ENCODE data around the gene HIKESHI.
A peak's percentile ranks its signal among the peaks of the same experiment; 100 is the strongest.
"Not testable (repeated sequence)": the region's sequence is repeated elsewhere in the genome, so short reads cannot be mapped to it uniquely, and the experiment has no call there.

HIKESHI gene

GRCh38 chr11:86302092-86302793 is at the start of gene HIKESHI:
Gene HIKESHI, plus strand, starts transcription at chr11:86302240. Its CDS starts 209 bp downstream, at chr11:86302449.
- peak; percentile 12 for DNase-seq

DNA sequence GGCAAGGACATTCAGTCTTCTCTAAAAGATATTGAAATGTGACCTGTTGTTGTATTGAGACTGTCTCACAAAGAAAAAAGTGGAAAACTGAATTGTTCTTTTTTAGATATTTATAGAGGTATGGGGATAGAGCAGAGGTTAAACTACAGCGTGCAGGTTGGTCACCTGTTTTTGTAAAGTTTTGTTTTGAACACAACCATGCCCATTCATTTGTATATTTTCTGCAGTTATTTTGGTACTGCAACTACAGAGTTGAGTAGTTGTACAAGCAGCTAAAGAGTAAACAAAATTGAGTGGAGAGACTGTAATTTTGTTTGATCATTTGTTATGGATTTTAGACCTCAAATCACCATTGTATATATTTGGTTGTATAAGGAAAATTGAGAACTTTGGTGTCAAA is 46.1 kb upstream of the HIKESHI start:
- no peak for DNase-seq

GRCh38 chr11:86256608-86257007 is 45.4 kb upstream of the HIKESHI start:
- DNase-seq, result no peak

DNA sequence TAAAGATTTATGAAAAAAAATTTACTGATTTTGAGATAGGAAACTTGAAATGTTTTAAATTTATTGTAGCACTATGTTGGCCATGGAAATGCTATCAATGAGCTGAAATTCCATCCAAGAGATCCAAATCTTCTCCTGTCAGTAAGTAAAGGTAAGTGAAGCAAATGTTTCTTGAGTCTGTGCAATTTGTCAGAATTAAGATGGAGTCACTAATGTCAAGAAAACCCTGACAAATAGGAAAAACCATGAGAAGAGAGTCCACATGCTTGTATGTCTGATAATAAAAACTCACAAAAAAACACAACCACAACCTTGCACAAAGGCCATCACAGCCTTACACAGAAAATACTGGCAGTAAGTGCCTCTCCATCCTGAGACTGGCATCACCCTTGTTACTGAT is 44.6 kb upstream of the HIKESHI start:
- no peak for DNase-seq

DNA sequence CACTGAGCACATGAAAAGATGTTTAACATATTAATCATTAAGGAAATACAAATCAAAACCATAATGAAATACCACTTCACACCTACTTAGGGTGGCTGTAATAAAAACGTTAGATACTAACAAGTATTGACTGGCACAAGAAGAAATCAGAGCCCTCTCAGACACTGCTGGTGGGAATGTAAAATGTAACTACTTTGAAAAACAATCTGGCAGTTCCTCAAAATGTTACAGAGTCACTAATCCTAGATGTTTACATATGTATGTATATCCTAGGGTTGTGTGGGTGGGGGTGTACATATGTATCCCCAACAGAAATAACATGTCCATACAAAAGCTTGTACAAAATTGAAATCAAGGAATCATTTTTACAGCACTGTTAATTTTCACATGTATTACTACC is 42.3 kb upstream of the HIKESHI start:
- DNase-seq, result no peak

- no peak for DNase-seq
These were observed 40.7 kb upstream of the HIKESHI start for GRCh38 chr11:86261328-86261727.

DNA sequence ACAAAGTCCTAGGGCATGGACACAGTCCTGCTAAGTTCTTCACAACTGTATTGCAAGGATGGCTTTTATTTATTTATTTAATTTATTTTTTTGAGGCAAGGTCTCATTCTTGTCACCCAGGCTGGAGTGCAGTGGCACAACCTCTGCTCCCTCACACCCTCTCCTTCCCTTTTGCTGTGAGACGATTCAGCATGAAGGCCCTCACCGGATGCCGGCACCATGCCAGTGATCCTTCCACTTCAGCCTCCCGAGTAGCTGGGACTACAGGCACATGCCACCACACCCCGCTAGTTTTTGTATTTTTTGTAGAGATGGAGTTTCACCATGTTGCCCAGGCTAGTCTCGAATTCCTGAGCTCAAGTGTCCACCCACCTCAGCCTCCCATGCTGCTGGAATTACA is 39.7 kb upstream of the HIKESHI start:
- no peak for DNase-seq

- DNase-seq, result no peak
These were observed 37.4 kb upstream of the HIKESHI start for GRCh38 chr11:86264649-86265048.

DNA sequence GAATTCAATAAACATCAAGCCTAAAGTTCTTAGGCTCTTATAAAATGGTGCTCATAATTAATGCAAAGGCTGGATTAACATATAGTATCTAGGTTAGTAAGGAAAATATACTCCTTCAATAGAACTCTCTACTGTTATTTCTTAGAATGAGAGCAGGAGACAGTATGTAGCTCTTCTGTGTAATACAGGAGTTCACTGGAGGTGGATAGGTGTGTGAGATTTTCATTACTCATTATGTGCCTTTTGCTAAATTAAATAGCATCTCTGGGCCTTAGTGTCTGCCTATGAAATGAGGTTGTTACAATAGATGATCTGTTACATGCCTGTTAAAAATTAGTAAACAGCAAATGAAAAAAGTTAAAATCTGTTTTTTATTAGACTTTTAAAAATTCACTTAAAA is 36.8 kb upstream of the HIKESHI start:
- no peak for DNase-seq

DNA sequence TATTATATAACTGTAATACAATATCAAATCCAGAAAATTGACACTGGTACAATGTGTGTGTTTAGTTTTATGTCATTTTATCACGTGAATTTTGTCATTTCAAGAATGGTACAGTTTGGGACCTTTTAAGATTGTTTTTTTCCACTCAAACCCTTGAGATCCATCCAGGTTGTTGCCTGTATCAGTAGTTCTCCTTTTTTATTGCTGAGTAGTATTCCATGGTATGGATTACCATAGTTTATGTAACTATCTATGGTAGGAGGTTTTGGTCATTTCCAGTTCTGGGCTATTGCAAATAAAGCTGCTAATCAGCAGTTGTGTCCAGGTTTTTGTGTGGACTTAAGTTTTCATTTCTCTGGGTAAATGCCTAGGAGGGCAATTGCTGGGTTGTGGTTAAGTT is 32.4 kb upstream of the HIKESHI start:
- no peak for DNase-seq

- no peak for DNase-seq
These were observed 27.5 kb upstream of the HIKESHI start for GRCh38 chr11:86274503-86274902.

- DNase-seq, result no peak
These were observed 27.0 kb upstream of the HIKESHI start for GRCh38 chr11:86274999-86275398.

DNA sequence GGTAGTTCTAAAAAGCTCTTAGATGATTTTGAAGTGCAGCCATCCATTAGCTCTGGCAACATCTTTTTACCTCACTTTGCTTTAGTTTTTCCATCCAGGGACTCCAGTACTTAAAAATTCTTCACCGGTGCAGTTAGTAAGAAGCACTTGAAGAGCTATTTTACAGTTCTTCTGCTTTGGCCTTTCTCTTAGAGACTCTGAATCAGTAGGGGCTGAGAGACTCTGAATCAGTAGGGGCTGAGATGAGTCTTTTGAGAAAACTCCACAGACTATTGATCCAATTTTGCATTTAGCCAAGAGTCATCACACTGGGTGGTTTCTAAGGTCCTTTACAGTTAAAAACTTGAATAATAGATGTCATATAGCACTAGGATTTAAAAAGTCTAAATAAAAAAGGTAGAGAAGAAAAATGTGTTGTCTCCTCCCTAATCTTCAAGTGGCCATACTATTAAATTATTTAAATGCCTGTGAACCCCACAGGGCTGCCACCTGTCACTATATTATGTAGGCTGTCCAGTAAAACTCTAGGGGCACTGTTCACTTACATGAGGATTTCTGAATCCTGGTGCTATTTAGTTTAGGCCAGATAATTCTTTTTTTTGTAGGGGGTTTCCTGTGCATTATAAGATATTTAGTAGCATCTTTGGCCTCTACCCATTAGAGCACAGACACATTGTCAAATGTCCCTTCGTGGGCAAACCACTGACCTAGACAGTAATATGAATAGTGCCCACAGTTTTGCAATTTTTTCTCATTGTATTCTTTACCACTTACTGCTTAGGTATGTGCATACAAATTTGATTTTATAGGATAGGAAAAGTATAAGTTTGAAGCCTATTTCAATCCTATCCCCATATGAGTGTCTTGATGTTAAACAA is 26.3 kb upstream of the HIKESHI start:
- DNase-seq, result no peak

GRCh38 chr11:86277741-86278140 is 24.3 kb upstream of the HIKESHI start:
- no peak for DNase-seq

- no peak for DNase-seq
These were observed 23.8 kb upstream of the HIKESHI start for GRCh38 chr11:86278226-86278625.

GRCh38 chr11:86279747-86280146 is 22.3 kb upstream of the HIKESHI start:
- DNase-seq, result no peak

- DNase-seq, result no peak
These were observed 14.6 kb upstream of the HIKESHI start for GRCh38 chr11:86287468-86287796.

DNA sequence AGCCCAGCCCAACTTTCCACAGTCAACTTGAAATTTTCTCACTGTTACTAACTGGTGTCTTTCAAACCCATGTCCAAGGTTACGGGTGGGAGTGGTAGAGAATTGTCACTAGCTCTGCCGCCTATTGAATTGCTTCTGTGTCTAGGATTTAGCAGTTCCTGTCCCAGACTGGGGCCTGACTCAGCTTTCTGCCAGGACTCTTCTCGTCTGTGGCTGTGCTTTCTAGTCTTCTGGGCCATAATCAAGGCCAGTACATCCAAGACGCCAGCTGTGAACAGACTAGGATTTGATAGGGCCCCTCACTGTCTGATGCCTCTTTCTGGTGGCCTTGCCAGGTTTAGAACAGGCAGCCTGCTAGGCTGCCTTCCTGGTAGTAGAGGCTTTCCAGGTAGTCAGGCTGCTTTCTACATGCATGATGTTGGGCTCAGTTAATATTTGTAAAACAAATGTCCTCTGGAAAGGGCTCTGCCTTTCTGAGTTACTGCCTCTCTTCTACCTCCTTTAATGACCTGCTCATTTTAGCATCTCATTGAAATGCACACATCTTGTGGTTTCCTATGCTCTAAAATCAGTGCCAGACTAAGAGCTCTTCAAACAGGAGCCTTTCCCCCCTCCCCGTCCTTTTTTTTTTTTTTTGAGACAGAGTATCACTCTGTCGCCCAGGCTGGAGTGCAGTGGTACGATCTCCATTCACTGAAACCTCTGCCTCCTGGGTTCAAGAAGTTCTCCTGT is 13.1 kb upstream of the HIKESHI start:
- DNase-seq, result no peak

GRCh38 chr11:86289508-86290280 is 12.3 kb upstream of the HIKESHI start:
- not testable (repeated sequence) for DNase-seq

- no peak for DNase-seq
These were observed 10.4 kb upstream of the HIKESHI start for GRCh38 chr11:86291466-86292262.

DNA sequence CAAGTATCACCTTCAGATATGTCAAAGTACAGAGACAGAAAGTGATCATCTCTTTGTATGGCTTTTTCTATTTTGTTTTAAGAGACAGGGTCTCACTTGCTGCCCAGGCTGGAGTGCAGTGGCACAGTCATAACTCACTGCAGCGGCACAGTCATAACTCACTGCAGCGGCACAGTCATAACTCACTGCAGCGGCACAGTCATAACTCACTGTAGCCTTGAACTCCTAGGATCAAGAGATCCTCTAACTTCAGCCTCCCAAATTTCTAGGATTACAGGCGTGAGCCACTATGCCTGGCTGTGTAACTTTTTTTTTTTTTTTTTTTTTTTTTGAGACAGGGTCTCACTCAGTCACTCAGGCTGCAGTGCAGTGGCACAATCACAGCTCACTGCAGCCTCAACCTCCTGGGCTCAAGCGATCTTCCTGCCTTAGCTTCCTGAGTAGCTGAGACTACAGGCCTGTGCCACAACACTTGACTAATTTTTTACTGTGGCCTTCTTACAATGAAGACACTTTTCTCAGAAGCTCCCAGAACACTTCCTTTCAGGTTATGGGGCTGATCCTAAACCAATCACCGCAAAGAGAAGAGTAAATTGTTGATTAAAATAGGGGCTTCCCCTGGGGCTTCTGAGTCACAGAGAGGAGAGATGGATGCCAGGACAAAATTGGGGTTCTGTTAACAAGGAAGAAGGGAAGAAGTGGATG is 9.0 kb upstream of the HIKESHI start:
- no peak for DNase-seq
